Measurements from ENCODE around the gene KRCC1.

DNA sequence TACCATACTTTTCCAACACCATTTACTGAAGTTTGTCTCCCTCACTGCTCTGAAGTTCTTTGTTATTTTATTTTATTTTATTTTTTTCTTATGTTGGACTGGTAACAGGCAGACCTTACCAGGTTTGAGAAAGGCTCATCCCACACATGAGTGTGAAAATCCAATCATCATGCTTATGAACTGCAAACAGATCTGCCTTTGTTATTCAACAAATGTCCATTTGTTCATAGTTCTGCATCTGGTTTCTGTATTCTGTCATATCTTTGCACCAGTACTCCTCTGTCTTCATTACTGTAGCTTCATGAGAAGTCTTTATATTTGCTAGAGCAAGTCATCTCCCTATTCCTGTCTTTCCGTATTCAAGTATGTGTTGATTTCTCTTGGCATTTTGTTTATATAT, 44.6 kb downstream of the KRCC1 start:
- TF ChIP-seq, protein P1, sequence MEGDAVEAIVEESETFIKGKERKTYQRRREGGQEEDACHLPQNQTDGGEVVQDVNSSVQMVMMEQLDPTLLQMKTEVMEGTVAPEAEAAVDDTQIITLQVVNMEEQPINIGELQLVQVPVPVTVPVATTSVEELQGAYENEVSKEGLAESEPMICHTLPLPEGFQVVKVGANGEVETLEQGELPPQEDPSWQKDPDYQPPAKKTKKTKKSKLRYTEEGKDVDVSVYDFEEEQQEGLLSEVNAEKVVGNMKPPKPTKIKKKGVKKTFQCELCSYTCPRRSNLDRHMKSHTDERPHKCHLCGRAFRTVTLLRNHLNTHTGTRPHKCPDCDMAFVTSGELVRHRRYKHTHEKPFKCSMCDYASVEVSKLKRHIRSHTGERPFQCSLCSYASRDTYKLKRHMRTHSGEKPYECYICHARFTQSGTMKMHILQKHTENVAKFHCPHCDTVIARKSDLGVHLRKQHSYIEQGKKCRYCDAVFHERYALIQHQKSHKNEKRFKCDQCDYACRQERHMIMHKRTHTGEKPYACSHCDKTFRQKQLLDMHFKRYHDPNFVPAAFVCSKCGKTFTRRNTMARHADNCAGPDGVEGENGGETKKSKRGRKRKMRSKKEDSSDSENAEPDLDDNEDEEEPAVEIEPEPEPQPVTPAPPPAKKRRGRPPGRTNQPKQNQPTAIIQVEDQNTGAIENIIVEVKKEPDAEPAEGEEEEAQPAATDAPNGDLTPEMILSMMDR (IDR thresholded peaks at IDR 0.05) = no peak
- TF ChIP-seq POLR2AphosphoS5 (IDR thresholded peaks at IDR 0.05) = no peak
- no peak for TF ChIP-seq POLR2A (IDR thresholded peaks at IDR 0.05)
- no peak for TF ChIP-seq EP300 (IDR thresholded peaks at IDR 0.05)
